Measurements from ENCODE around the gene PILRA. TPM values are rescaled to one million over a fixed set of nuclear protein-coding genes. Genes with fewer than 3 reads are reported as not detected.

The PILRA gene
- total RNA-seq, 1 experiment from 2014 or later = 0.65 TPM

GRCh38 chr7:100401811-100402210 is 28.5 kb downstream of the PILRA start:
- Mint-ChIP-seq H3K4me1 (ENCODE audit: insufficient read depth, unreplicated experiment) (no peaks in the 10 kb centered on the region), H3K4me3 (ENCODE audit: unreplicated experiment) (no peak overlapping the region), H3K9me3 (ENCODE audit: unreplicated experiment) (no peaks in the 10 kb centered on the region), H3K27ac (ENCODE audit: low read depth, unreplicated experiment) (no peak overlapping the region), H3K27me3 (ENCODE audit: insufficient read depth, unreplicated experiment) (peaks cover 22% of the 10 kb centered on the region), H3K36me3 (ENCODE audit: insufficient read depth, unreplicated experiment) (peaks cover 6% of the 10 kb centered on the region)
- BruUV-seq (replicated peaks) = no TSS peak
- intact Hi-C loops (cut with micrococcal nuclease) = no loop called here
- POLR2A ChIA-PET = interaction anchor here (1.3 to 1.4 kb wide), 2 partner anchors 17 to 185 kb away, joined by 3 to 5 read pairs; partner anchors contain the start of genes FBXO24 and LRCH4
- TF ChIP-seq CTCF (IDR thresholded peaks at IDR 0.05; ENCODE audit: unreplicated experiment) = no peak
- no peak for DNase-seq (ENCODE audit: unreplicated experiment)
- CTCF ChIA-PET = no interaction called here

GRCh38 chr7:100402241-100402640 is 29.0 kb downstream of the PILRA start:
- intact Hi-C loops (cut with micrococcal nuclease) = no loop called here
- no TSS peak for BruUV-seq (replicated peaks)
- CTCF ChIA-PET = interaction anchor here (0.6 kb wide), 2 partner anchors 19 to 349 kb away, joined by 3 to 4 read pairs; no protein-coding TSS in a partner anchor

GRCh38 chr7:100406767-100407166 is 33.5 kb downstream of the PILRA start:
- peak; percentile 27 for DNase-seq (ENCODE audit: unreplicated experiment)

More at GRCh38 chr7:100402241-100402640, 29.0 kb downstream of the PILRA start:
- peaks cover 22% of the 10 kb centered on the region for H3K27me3 Mint-ChIP-seq (ENCODE audit: insufficient read depth, unreplicated experiment)
- H3K27ac Mint-ChIP-seq (ENCODE audit: low read depth, unreplicated experiment) = no peak overlapping the region
- no peaks in the 10 kb centered on the region for H3K4me1 Mint-ChIP-seq (ENCODE audit: insufficient read depth, unreplicated experiment)
- no peak for TF ChIP-seq CTCF (IDR thresholded peaks at IDR 0.05; ENCODE audit: unreplicated experiment)
- POLR2A ChIA-PET = interaction anchor here (1.3 to 1.4 kb wide), 2 partner anchors 18 to 184 kb away, joined by 3 to 5 read pairs; partner anchors contain the start of genes FBXO24 and LRCH4
- H3K4me3 Mint-ChIP-seq (ENCODE audit: unreplicated experiment) = no peak overlapping the region
- no peak for DNase-seq (ENCODE audit: unreplicated experiment)
- no peaks in the 10 kb centered on the region for H3K9me3 Mint-ChIP-seq (ENCODE audit: unreplicated experiment)
- peaks cover 6% of the 10 kb centered on the region for H3K36me3 Mint-ChIP-seq (ENCODE audit: insufficient read depth, unreplicated experiment)

More at GRCh38 chr7:100406767-100407166, 33.5 kb downstream of the PILRA start:
- no TSS peak for BruUV-seq (replicated peaks)
- H3K9me3 Mint-ChIP-seq (ENCODE audit: unreplicated experiment) = no peaks in the 10 kb centered on the region
- no peak overlapping the region for H3K4me3 Mint-ChIP-seq (ENCODE audit: unreplicated experiment)
- ChIA-PET POLR2A (interaction anchor here (0.6 to 1.9 kb wide), 7 partner anchors 9 to 463 kb away, joined by 3 to 6 read pairs (median 5); partner anchors contain the start of gene ZCWPW1), CTCF (interaction anchor here (0.6 to 3.0 kb wide), 9 partner anchors 8 to 468 kb away, joined by 3 to 16 read pairs (median 3); no protein-coding TSS in a partner anchor)
- H3K36me3 Mint-ChIP-seq (ENCODE audit: insufficient read depth, unreplicated experiment) = peaks cover 6% of the 10 kb centered on the region
- H3K27ac Mint-ChIP-seq (ENCODE audit: low read depth, unreplicated experiment) = no peak overlapping the region
- intact Hi-C loops (cut with micrococcal nuclease) = loop anchor here (1.0 kb wide), 1 partner anchor 274 kb away; no protein-coding TSS in a partner anchor
- no peaks in the 10 kb centered on the region for H3K4me1 Mint-ChIP-seq (ENCODE audit: insufficient read depth, unreplicated experiment)
- no peak for TF ChIP-seq CTCF (IDR thresholded peaks at IDR 0.05; ENCODE audit: unreplicated experiment)
- H3K27me3 Mint-ChIP-seq (ENCODE audit: insufficient read depth, unreplicated experiment) = peaks cover 9% of the 10 kb centered on the region

All from MCF 10A (cell line).